Gastroesophageal sphincter (tissue), 3 donors: Measurements from ENCODE around the gene LYPD3.

Experiments used
- POLR2AphosphoS5 ChIP-seq: sonication (generic); formaldehyde crosslinking; IDR thresholded peaks from one replicate; pipeline ENCODE4 v1.6.1; 2017; ENCODE audit warnings: antibody characterized with exemption
- TF ChIP-seq, protein P1 (sequence below), 4 experiments: fragments of 200-600 bp in 2 of 4; fragments of 450-650 bp in 2 of 4; sonication (generic) in 1 of 4; IDR thresholded peaks; one replicate each; pipeline ENCODE4 v1.5.1; 2017 to 2019; ENCODE audit warnings: antibody characterized with exemption in 4 of 4, mild to moderate bottlenecking in 2 of 4, moderate library complexity in 2 of 4

GRCh38 chr19:43479961-43480561 is 14.7 kb upstream of the LYPD3 start:
- TF ChIP-seq, protein P1, sequence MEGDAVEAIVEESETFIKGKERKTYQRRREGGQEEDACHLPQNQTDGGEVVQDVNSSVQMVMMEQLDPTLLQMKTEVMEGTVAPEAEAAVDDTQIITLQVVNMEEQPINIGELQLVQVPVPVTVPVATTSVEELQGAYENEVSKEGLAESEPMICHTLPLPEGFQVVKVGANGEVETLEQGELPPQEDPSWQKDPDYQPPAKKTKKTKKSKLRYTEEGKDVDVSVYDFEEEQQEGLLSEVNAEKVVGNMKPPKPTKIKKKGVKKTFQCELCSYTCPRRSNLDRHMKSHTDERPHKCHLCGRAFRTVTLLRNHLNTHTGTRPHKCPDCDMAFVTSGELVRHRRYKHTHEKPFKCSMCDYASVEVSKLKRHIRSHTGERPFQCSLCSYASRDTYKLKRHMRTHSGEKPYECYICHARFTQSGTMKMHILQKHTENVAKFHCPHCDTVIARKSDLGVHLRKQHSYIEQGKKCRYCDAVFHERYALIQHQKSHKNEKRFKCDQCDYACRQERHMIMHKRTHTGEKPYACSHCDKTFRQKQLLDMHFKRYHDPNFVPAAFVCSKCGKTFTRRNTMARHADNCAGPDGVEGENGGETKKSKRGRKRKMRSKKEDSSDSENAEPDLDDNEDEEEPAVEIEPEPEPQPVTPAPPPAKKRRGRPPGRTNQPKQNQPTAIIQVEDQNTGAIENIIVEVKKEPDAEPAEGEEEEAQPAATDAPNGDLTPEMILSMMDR (IDR thresholded peaks at IDR 0.05): no peak
- TF ChIP-seq POLR2AphosphoS5: no peak
